Activated CD8-positive, alpha-beta T cell treated with anti-CD3 and anti-CD28 coated beads, Interleukin-2, amount 10 ng/mL, durations not matched to agents 7 days and 5 days (primary cell): Measurements from ENCODE around the gene HIVEP1. TPM values are rescaled to one million over a fixed set of nuclear protein-coding genes. Genes with fewer than 3 reads are reported as not detected.
"Not testable (repeated sequence)": the region's sequence is repeated elsewhere in the genome, so short reads cannot be mapped to it uniquely, and the experiment has no call there.

ENCODE experiments used
- ATAC-seq: fragments of 150-1000 bp; cut with Tn5 transposase; one replicate; pipeline ENCODE4 v1.10.0; 2021; ENCODE audit warnings: moderate library complexity
- CTCF ChIA-PET: fragments of 350-600 bp; sonication (Branson Sonifier 250); formaldehyde crosslinking; loops from one replicate; lab custom pipeline; 2021; ENCODE audit warnings: antibody characterized with exemption; lab: Charles Lee
- POLR2A ChIA-PET: fragments of 350-600 bp; sonication (Branson Sonifier 250); formaldehyde crosslinking; loops from one replicate; lab custom pipeline; 2021; ENCODE audit warnings: antibody characterized with exemption; lab: Charles Lee
- DNase-seq: peaks from one replicate; pipeline ENCODE4 v3.0.0-alpha.2; 2020
- H3K27ac Mint-ChIP-seq: one replicate; pipeline ENCODE4 v1.8.0; 2021; ENCODE audit warnings: mild to moderate bottlenecking, mixed read lengths
- H3K27me3 Mint-ChIP-seq: one replicate; pipeline ENCODE4 v1.8.0; 2021; ENCODE audit warnings: low read depth, mixed read lengths
- H3K36me3 Mint-ChIP-seq: one replicate; pipeline ENCODE4 v1.8.0; 2021; ENCODE audit warnings: low read depth, mixed read lengths
- H3K4me1 Mint-ChIP-seq: one replicate; pipeline ENCODE4 v1.8.0; 2021; ENCODE audit warnings: low read depth, mixed read lengths
- H3K4me3 Mint-ChIP-seq: one replicate; pipeline ENCODE4 v1.8.0; 2021; ENCODE audit warnings: mild to moderate bottlenecking, mixed read lengths
- H3K9me3 Mint-ChIP-seq: one replicate; pipeline ENCODE4 v1.8.0; 2022; ENCODE audit warnings: mixed read lengths; ENCODE audit not compliant: insufficient read depth
- total RNA-seq, 2 experiments: library from RNA; stranded (reverse); gene quantifications; one replicate each; pipeline ENCODE4 v1.2.3, GENCODE V29; 2021

Gene HIVEP1
- total RNA-seq, 2 experiments from 2014 or later = 21.2 to 21.4 TPM

GRCh38 chr6:12175626-12176025, 163.5 kb downstream of the HIVEP1 start:
- no peaks in the 10 kb centered on the region for H3K36me3 Mint-ChIP-seq
- no peak for DNase-seq
- CTCF ChIA-PET = no interaction called here
- peaks cover 3% of the 10 kb centered on the region for H3K27me3 Mint-ChIP-seq
- no peaks in the 10 kb centered on the region for H3K9me3 Mint-ChIP-seq
- ATAC-seq = no peak
- H3K27ac Mint-ChIP-seq = no peak overlapping the region
- POLR2A ChIA-PET = no interaction called here
- no peaks in the 10 kb centered on the region for H3K4me1 Mint-ChIP-seq
- no peak overlapping the region for H3K4me3 Mint-ChIP-seq

GRCh38 chr6:12176782-12177181, 164.7 kb downstream of the HIVEP1 start:
- ATAC-seq, H3K27me3 Mint-ChIP-seq, DNase-seq, H3K36me3 Mint-ChIP-seq, H3K4me1 Mint-ChIP-seq, H3K27ac Mint-ChIP-seq, CTCF ChIA-PET, H3K4me3 Mint-ChIP-seq, POLR2A ChIA-PET, H3K9me3 Mint-ChIP-seq: not testable (repeated sequence)

GRCh38 chr6:12178521-12178920, 166.4 kb downstream of the HIVEP1 start:
- Mint-ChIP-seq H3K27ac (no peak overlapping the region), H3K27me3 (no peaks in the 10 kb centered on the region), H3K36me3 (no peaks in the 10 kb centered on the region), H3K4me1 (peaks cover 6% of the 10 kb centered on the region), H3K4me3 (no peak overlapping the region), H3K9me3 (no peaks in the 10 kb centered on the region)
- ATAC-seq (no peak), DNase-seq (no peak)
- POLR2A ChIA-PET = no interaction called here
- CTCF ChIA-PET = interaction anchor here (1.2 kb wide), 1 partner anchor 141 kb away, joined by 4 read pairs; no protein-coding TSS in a partner anchor

- Mint-ChIP-seq H3K36me3 (no peaks in the 10 kb centered on the region), H3K27ac (no peak overlapping the region), H3K4me1 (peaks cover 11% of the 10 kb centered on the region), H3K4me3 (no peak overlapping the region), H3K27me3 (no peaks in the 10 kb centered on the region), H3K9me3 (no peaks in the 10 kb centered on the region)
- DNase-seq (no peak), ATAC-seq (no peak)
- CTCF ChIA-PET = no interaction called here
- POLR2A ChIA-PET = no interaction called here
Measured at GRCh38 chr6:12181481-12181880, 169.4 kb downstream of the HIVEP1 start.

GRCh38 chr6:12182676-12183075, 170.6 kb downstream of the HIVEP1 start:
- Mint-ChIP-seq H3K9me3 (no peaks in the 10 kb centered on the region), H3K36me3 (no peaks in the 10 kb centered on the region), H3K27ac (no peak overlapping the region), H3K27me3 (no peaks in the 10 kb centered on the region), H3K4me3 (no peak overlapping the region), H3K4me1 (peaks cover 11% of the 10 kb centered on the region)
- ATAC-seq = peak; percentile 44
- CTCF ChIA-PET = no interaction called here
- POLR2A ChIA-PET = no interaction called here
- DNase-seq = peak; percentile 42

GRCh38 chr6:12185081-12185673, 173.1 kb downstream of the HIVEP1 start:
- no peak overlapping the region for H3K4me3 Mint-ChIP-seq
- no peak for ATAC-seq
- ChIA-PET CTCF (interaction anchor here (1.2 kb wide), 1 partner anchor 610 kb away, joined by 3 read pairs; no protein-coding TSS in a partner anchor), POLR2A (no interaction called here)
- no peak for DNase-seq
- H3K27me3 Mint-ChIP-seq = peaks cover 2% of the 10 kb centered on the region
- no peaks in the 10 kb centered on the region for H3K9me3 Mint-ChIP-seq
- H3K4me1 Mint-ChIP-seq = peaks cover 11% of the 10 kb centered on the region
- H3K27ac Mint-ChIP-seq = no peak overlapping the region
- H3K36me3 Mint-ChIP-seq = no peaks in the 10 kb centered on the region

- POLR2A ChIA-PET = no interaction called here
- no peak overlapping the region for H3K4me3 Mint-ChIP-seq
- H3K36me3 Mint-ChIP-seq = no peaks in the 10 kb centered on the region
- no peak overlapping the region for H3K27ac Mint-ChIP-seq
- ATAC-seq (no peak), DNase-seq (no peak)
- CTCF ChIA-PET = no interaction called here
- no peaks in the 10 kb centered on the region for H3K9me3 Mint-ChIP-seq
- H3K27me3 Mint-ChIP-seq = peaks cover 2% of the 10 kb centered on the region
- H3K4me1 Mint-ChIP-seq = peaks cover 11% of the 10 kb centered on the region
Measured at GRCh38 chr6:12186528-12186927, 174.4 kb downstream of the HIVEP1 start.

- Mint-ChIP-seq H3K27me3 (peaks cover 5% of the 10 kb centered on the region), H3K27ac (no peak overlapping the region), H3K4me3 (no peak overlapping the region), H3K36me3 (no peaks in the 10 kb centered on the region), H3K4me1 (peaks cover 5% of the 10 kb centered on the region), H3K9me3 (no peaks in the 10 kb centered on the region)
- ChIA-PET POLR2A (no interaction called here), CTCF (no interaction called here)
- no peak for ATAC-seq
- DNase-seq = no peak
Measured at GRCh38 chr6:12189150-12189549, 177.0 kb downstream of the HIVEP1 start.

- ChIA-PET POLR2A (no interaction called here), CTCF (no interaction called here)
- Mint-ChIP-seq H3K27me3 (peaks cover 7% of the 10 kb centered on the region), H3K4me3 (no peak overlapping the region), H3K36me3 (no peaks in the 10 kb centered on the region), H3K9me3 (no peaks in the 10 kb centered on the region), H3K4me1 (no peaks in the 10 kb centered on the region), H3K27ac (no peak overlapping the region)
- ATAC-seq (no peak), DNase-seq (no peak)
Measured at GRCh38 chr6:12189661-12190060, 177.5 kb downstream of the HIVEP1 start.

GRCh38 chr6:12190252-12190651, 178.1 kb downstream of the HIVEP1 start:
- no peak overlapping the region for H3K27ac Mint-ChIP-seq
- POLR2A ChIA-PET = no interaction called here
- CTCF ChIA-PET = no interaction called here

GRCh38 chr6:12196326-12196936, 184.3 kb downstream of the HIVEP1 start:
- POLR2A ChIA-PET = no interaction called here

More at GRCh38 chr6:12190252-12190651, 178.1 kb downstream of the HIVEP1 start:
- Mint-ChIP-seq H3K4me1 (no peaks in the 10 kb centered on the region), H3K9me3 (no peaks in the 10 kb centered on the region), H3K36me3 (no peaks in the 10 kb centered on the region), H3K27me3 (peaks cover 7% of the 10 kb centered on the region), H3K4me3 (no peak overlapping the region)
- DNase-seq (no peak), ATAC-seq (no peak)

GRCh38 chr6:12198851-12199250, 186.7 kb downstream of the HIVEP1 start:
- ChIA-PET POLR2A (no interaction called here), CTCF (no interaction called here)
- Mint-ChIP-seq H3K27ac (no peak overlapping the region), H3K27me3 (peaks cover 4% of the 10 kb centered on the region), H3K36me3 (no peaks in the 10 kb centered on the region), H3K4me1 (no peaks in the 10 kb centered on the region), H3K9me3 (no peaks in the 10 kb centered on the region), H3K4me3 (no peak overlapping the region)
- DNase-seq (no peak), ATAC-seq (no peak)

More at GRCh38 chr6:12196326-12196936, 184.3 kb downstream of the HIVEP1 start:
- Mint-ChIP-seq H3K4me1 (no peaks in the 10 kb centered on the region), H3K27me3 (peaks cover 4% of the 10 kb centered on the region), H3K9me3 (no peaks in the 10 kb centered on the region), H3K4me3 (no peak overlapping the region), H3K36me3 (no peaks in the 10 kb centered on the region), H3K27ac (no peak overlapping the region)
- CTCF ChIA-PET = no interaction called here
- DNase-seq = no peak
- no peak for ATAC-seq
